Measurements from ENCODE around the gene ZNF358. TPM values are rescaled to one million over a fixed set of nuclear protein-coding genes. Genes with fewer than 3 reads are reported as not detected.

The ZNF358 gene
- polyA plus RNA-seq, 3 donors: 0.41 to 8.6 (median 1.0) TPM

- Histone ChIP-seq H2AFZ (ENCODE audit: insufficient read depth, low read depth, low read length, poor library complexity, severe bottlenecking) (no peak overlapping the region), H3K27ac (ENCODE audit: low read depth in 1 of 2, low read length in 2 of 2) (no peak overlapping the region), H3K36me3 (replicated peaks in 1 of 2; ENCODE audit: control insufficient read depth in 1 of 2, insufficient read depth in 2 of 2, low read length in 2 of 2) (no peaks in the 10 kb centered on the region), H3K9me3 (replicated peaks in 1 of 2; ENCODE audit: control insufficient read depth in 1 of 2, insufficient read depth in 1 of 2, low read length in 2 of 2) (peaks cover 0 to 3% of the 10 kb centered on the region in 2 donors), H3K4me3 (replicated peaks in 1 of 3; ENCODE audit: low read depth in 2 of 3, low read length in 3 of 3) (no peak overlapping the region), H3K4me1 (ENCODE audit: control insufficient read depth in 1 of 2, insufficient read depth in 2 of 2, low read length in 2 of 2) (peaks cover 49 to 59% of the 10 kb centered on the region in 2 donors), H3K4me2 (replicated peaks; ENCODE audit: extremely low read depth, low read length, poor library complexity, severe bottlenecking) (no peak overlapping the region), H4K20me1 (ENCODE audit: insufficient read depth, low read length) (no peaks in the 10 kb centered on the region), H3K9ac (ENCODE audit: insufficient read depth, low read length, poor library complexity, severe bottlenecking) (no peak overlapping the region), H3K27me3 (ENCODE audit: control insufficient read depth in 2 of 2, insufficient read depth in 2 of 2, low read length in 2 of 2) (peaks cover 6 to 17% of the 10 kb centered on the region in 2 donors), H3K79me2 (ENCODE audit: insufficient read depth, low read length) (no peaks in the 10 kb centered on the region)
- 64% methylated on average over 7 of the region's 7 CpGs for WGBS (ENCODE audit: insufficient coverage)
- peak overlapping the region in 3 of 7 donors; percentile 4 to 23 (median 13) for H3K27ac Mint-ChIP-seq
- H3K4me3 Mint-ChIP-seq: no peak overlapping the region
- H3K36me3 Mint-ChIP-seq: no peaks in the 10 kb centered on the region
- H3K4me1 Mint-ChIP-seq: peaks cover 55% of the 10 kb centered on the region
- TF ChIP-seq CTCF (IDR thresholded peaks at IDR 0.05): peak; percentile 69
- H3K27me3 Mint-ChIP-seq (ENCODE audit: low read depth in 3 of 3): peaks cover 27 to 35% (median 28%) of the 10 kb centered on the region in 3 donors
- intact Hi-C loops (cut with micrococcal nuclease): no loop called here
- DNase-seq: peak in 1 of 3 donors; percentile 23
- H3K9me3 Mint-ChIP-seq: peaks cover 0 to 12% (median 7%) of the 10 kb centered on the region in 7 donors
These were observed 18.6 kb upstream of the ZNF358 start for GRCh38 chr19:7497292-7497691.

DNA sequence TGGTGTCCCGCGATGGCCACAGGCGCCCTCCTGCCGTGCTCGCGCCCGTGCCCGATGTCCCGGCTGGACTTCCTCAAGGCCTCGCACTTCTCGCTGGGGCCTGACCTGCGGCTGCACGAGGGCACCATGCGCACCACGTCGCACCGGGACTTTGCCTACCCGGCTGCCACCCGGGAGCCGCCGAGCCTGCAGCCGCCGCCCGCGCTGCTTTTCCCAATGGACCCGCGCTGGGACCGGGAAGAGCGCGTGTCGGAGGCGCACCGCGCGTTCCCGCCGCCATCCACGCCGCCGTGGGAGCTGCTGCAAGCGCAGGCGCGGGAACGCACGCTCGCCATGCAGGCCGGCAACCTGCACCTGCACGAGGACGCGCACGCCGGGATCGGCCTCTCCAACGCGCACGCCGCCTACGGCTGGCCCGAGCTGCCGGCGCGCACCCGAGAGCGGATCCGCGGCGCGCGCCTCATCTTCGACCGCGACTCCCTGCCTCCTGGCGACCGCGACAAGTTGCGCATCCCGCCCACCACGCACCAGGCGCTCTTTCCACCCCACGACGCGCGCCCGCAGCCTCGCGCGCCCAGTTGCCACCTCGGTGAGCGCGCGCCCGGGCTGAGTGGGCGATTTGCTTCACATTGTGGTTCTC, 15.0 kb upstream of the ZNF358 start:
- Histone ChIP-seq H3K27ac (ENCODE audit: low read depth in 1 of 2, low read length in 2 of 2) (no peak overlapping the region), H3K4me1 (ENCODE audit: control insufficient read depth in 1 of 2, insufficient read depth in 2 of 2, low read length in 2 of 2) (peaks cover 40 to 45% of the 10 kb centered on the region in 2 donors), H4K20me1 (ENCODE audit: insufficient read depth, low read length) (no peaks in the 10 kb centered on the region), H3K27me3 (ENCODE audit: control insufficient read depth in 2 of 2, insufficient read depth in 2 of 2, low read length in 2 of 2) (peaks cover 6 to 39% of the 10 kb centered on the region in 2 donors), H3K4me3 (replicated peaks in 1 of 3; ENCODE audit: low read depth in 2 of 3, low read length in 3 of 3) (peak overlapping the region in 1 of 3 experiments; percentile 57), H2AFZ (ENCODE audit: insufficient read depth, low read depth, low read length, poor library complexity, severe bottlenecking) (peak overlapping the region; percentile 67), H3K79me2 (ENCODE audit: insufficient read depth, low read length) (no peaks in the 10 kb centered on the region), H3K4me2 (replicated peaks; ENCODE audit: extremely low read depth, low read length, poor library complexity, severe bottlenecking) (peak overlapping the region; percentile 65), H3K9ac (ENCODE audit: insufficient read depth, low read length, poor library complexity, severe bottlenecking) (no peak overlapping the region), H3K9me3 (replicated peaks in 1 of 2; ENCODE audit: control insufficient read depth in 1 of 2, insufficient read depth in 1 of 2, low read length in 2 of 2) (peaks cover 0 to 3% of the 10 kb centered on the region in 2 donors), H3K36me3 (replicated peaks in 1 of 2; ENCODE audit: control insufficient read depth in 1 of 2, insufficient read depth in 2 of 2, low read length in 2 of 2) (no peaks in the 10 kb centered on the region)
- Mint-ChIP-seq H3K4me1 (peaks cover 38% of the 10 kb centered on the region), H3K36me3 (no peaks in the 10 kb centered on the region), H3K9me3 (peaks cover 5 to 16% (median 7%) of the 10 kb centered on the region in 7 donors), H3K4me3 (peak overlapping the region; percentile 59 to 85), H3K27me3 (ENCODE audit: low read depth in 3 of 3) (peaks cover 40 to 55% (median 51%) of the 10 kb centered on the region in 3 donors), H3K27ac (no peak overlapping the region)
- intact Hi-C loops (cut with micrococcal nuclease): no loop called here
- TF ChIP-seq CTCF (IDR thresholded peaks at IDR 0.05): no peak
- DNase-seq: peak in 2 of 3 donors; percentile 21 to 26
- WGBS (ENCODE audit: insufficient coverage): 3% methylated on average over 80 of the region's 93 CpGs

Measured in CD14-positive monocyte (primary cell).